ENCODE measurements around the gene SLC25A33. TPM values are rescaled to one million over a fixed set of nuclear protein-coding genes. Genes with fewer than 3 reads are reported as not detected.

Gene SLC25A33
- total and polyA plus RNA-seq, 2 experiments from 2014 or later, result 13.3 to 18.8 TPM

DNA sequence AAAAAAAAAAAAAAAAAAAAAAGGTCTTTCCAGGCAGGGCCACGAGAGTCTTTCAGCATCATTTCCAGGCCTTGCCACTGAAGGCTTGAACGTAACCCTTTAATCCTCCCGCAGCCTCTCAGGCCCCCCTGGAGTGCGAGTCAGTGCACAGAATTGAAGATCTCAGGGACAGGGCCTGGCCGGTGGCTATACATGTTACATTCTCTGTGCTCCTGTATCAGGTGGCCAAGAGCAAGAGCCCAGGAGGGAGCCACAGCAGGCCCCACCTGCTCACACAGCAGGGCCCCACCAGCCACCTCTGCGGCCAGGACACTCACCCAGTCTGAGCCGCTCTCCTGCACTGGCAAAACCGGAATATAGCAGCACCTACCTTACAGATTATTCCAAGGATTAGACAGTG lies 34.1 kb upstream of the SLC25A33 start (continued):
- TF ChIP-seq ZNF462 (CRISPR knock-in tag; IDR thresholded peaks at IDR 0.05) (no peak), EZH2 (IDR thresholded peaks at IDR 0.05; ENCODE audit: low read depth, unreplicated experiment) (no peak), ZNF331 (CRISPR knock-in tag; IDR thresholded peaks at IDR 0.05; ENCODE audit: low read depth) (no peak), JUNB (IDR thresholded peaks at IDR 0.05; ENCODE audit: unreplicated experiment) (no peak), POLR2AphosphoS5 (IDR thresholded peaks at IDR 0.05; ENCODE audit: low read depth) (no peak)

DNA sequence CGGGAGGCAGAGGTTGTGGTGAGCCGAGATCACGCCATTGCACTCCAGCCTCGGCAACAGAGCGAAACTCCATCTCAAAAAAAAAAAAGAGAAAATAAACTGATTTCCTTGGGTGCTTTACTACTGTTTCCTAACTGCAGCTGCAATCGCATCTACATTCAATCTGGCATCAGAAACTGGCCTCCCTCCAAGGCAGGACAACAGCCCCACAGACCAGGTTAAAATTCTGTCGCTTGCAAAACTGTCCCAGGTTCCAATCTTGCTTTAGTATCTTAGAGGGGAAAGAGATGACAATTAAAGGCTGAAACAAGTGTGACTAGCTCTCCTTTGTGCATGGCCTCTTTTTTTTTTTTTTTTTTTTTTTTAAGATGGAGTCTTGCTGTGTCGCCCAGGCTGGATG lies 32.4 kb upstream of the SLC25A33 start:
- no peaks in the 10 kb centered on the region for H3K9me3 Mint-ChIP-seq
- no peaks in the 10 kb centered on the region for H3K4me1 ChIP-seq (ENCODE audit: insufficient read depth)
- peaks cover 4% of the 10 kb centered on the region; the same call in 2 of the 3 replicates for H3K4me1 Mint-ChIP-seq
- H3K36me3 Mint-ChIP-seq (ENCODE audit: low read depth), result no peaks in the 10 kb centered on the region
- no peaks in the 10 kb centered on the region for H3F3A ChIP-seq (replicated peaks; ENCODE audit: low read depth)
- no peak for DNase-seq (ENCODE audit: low spot score)
- no peak overlapping the region for H3K4me3 ChIP-seq
- no peaks in the 10 kb centered on the region for H3K27me3 ChIP-seq (ENCODE audit: insufficient read depth)
- H4K20me1 ChIP-seq (replicated peaks; ENCODE audit: insufficient read depth), result no peaks in the 10 kb centered on the region
- H3K4me3 Mint-ChIP-seq, result no peak overlapping the region
- no peaks in the 10 kb centered on the region for H3K9me2 ChIP-seq (ENCODE audit: insufficient read depth)
- no peaks in the 10 kb centered on the region for H3K79me2 ChIP-seq (replicated peaks; ENCODE audit: insufficient read depth)
- no peak overlapping the region for H2AFZ ChIP-seq
- H3K27me3 Mint-ChIP-seq (ENCODE audit: insufficient read depth, low read depth, poor library complexity), result peaks cover 4% of the 10 kb centered on the region
- no peaks in the 10 kb centered on the region for H3K36me3 ChIP-seq (ENCODE audit: insufficient read depth)
- no peak overlapping the region for H3K27ac Mint-ChIP-seq
- ATAC-seq, result no peak
- H3K27ac ChIP-seq (ENCODE audit: low read depth), result no peak overlapping the region
- H3K4me2 ChIP-seq, result no peak overlapping the region
- TF ChIP-seq REST (IDR thresholded peaks at IDR 0.05; ENCODE audit: unreplicated experiment), result no peak
- no peak for TF ChIP-seq EZH2 (IDR thresholded peaks at IDR 0.05; ENCODE audit: low read depth, unreplicated experiment)
- no peak for TF ChIP-seq ZNF331 (CRISPR knock-in tag; IDR thresholded peaks at IDR 0.05; ENCODE audit: low read depth)
- no peak for TF ChIP-seq POLR2AphosphoS5 (IDR thresholded peaks at IDR 0.05; ENCODE audit: low read depth)
- TF ChIP-seq EZH2phosphoT487 (IDR thresholded peaks at IDR 0.05; ENCODE audit: unreplicated experiment), result no peak
